IMR-90 (cell line): ENCODE measurements around the gene PAWR. TPM values are rescaled to one million over a fixed set of nuclear protein-coding genes. Genes with fewer than 3 reads are reported as not detected.

ENCODE experiments used
- ATAC-seq: fragments of 200-7000 bp; cut with Tn5 transposase; 2 replicates; pipeline ENCODE4 v1.9.1; 2020; ENCODE audit warnings: low read depth, mild to moderate bottlenecking, moderate library complexity
- BruUV-seq: library from RNA; stranded (reverse); fragments of 400-500 nt; replicated peaks from 2 replicates; lab custom pipeline; 2021; lab: Mats Ljungman, UMichigan
- CTCF ChIA-PET: fragments of 300-600 bp; formaldehyde crosslinking; extraction: SDS; loops from one replicate; lab custom pipeline; 2021; ENCODE audit warnings: antibody characterized with exemption; lab: Yijun Ruan, JAX
- POLR2A ChIA-PET: fragments of 300-600 bp; sonication (Branson Sonifier 250); formaldehyde crosslinking; loops from one replicate; lab custom pipeline; 2022; ENCODE audit warnings: antibody characterized with exemption; ENCODE audit not compliant: unreplicated experiment; lab: Charles Lee
- DNase-seq: peaks from one replicate; pipeline ENCODE4 v3.0.0; 2013
- H2AFZ ChIP-seq: replicated peaks from 2 replicates; pipeline ENCODE3; 2013; ENCODE audit warnings: low read length, mild to moderate bottlenecking; ENCODE audit not compliant: poor library complexity
- H2AK5ac ChIP-seq: 2 replicates; pipeline ENCODE4 v1.6.1; 2013; ENCODE audit warnings: low read depth, low read length, inconsistent platforms
- H2AK9ac ChIP-seq: replicated peaks from 2 replicates; pipeline ENCODE3; 2013; ENCODE audit warnings: mild to moderate bottlenecking, low read depth, low read length, moderate library complexity; ENCODE audit not compliant: poor library complexity
- H2BK120ac ChIP-seq: 2 replicates; pipeline ENCODE4 v1.6.1; 2013; ENCODE audit warnings: low read depth, low read length, inconsistent platforms
- H2BK15ac ChIP-seq: 3 replicates; pipeline ENCODE4 v1.6.1; 2013; ENCODE audit warnings: low read depth, low read length, inconsistent platforms
- H2BK20ac ChIP-seq: 2 replicates; pipeline ENCODE4 v1.6.1; 2013; ENCODE audit warnings: low read depth, mild to moderate bottlenecking, inconsistent platforms, low read length, moderate library complexity
- H2BK5ac ChIP-seq: 2 replicates; pipeline ENCODE4 v1.6.1; 2013; ENCODE audit warnings: mild to moderate bottlenecking, low read depth, low read length, inconsistent platforms; ENCODE audit not compliant: poor library complexity, severe bottlenecking
- H3K14ac ChIP-seq: replicated peaks from 2 replicates; pipeline ENCODE4 v1.6.1; 2013; ENCODE audit warnings: low read depth, low read length, inconsistent platforms
- H3K18ac ChIP-seq: 2 replicates; pipeline ENCODE4 v1.6.1; 2013; ENCODE audit warnings: low read depth, low read length, control low read depth
- H3K23ac ChIP-seq: 2 replicates; pipeline ENCODE4 v1.6.1; 2013; ENCODE audit warnings: low read depth, low read length, inconsistent platforms
- H3K27ac ChIP-seq: 2 replicates; pipeline ENCODE4 v1.5.1; 2013; ENCODE audit warnings: mild to moderate bottlenecking, control low read depth, low read length; ENCODE audit not compliant: insufficient read depth
- H3K27me3 ChIP-seq: 2 replicates; pipeline ENCODE4 v1.6.1; 2013; ENCODE audit warnings: low read length; ENCODE audit not compliant: control insufficient read depth, insufficient read depth
- H3K36me3 ChIP-seq: 2 replicates; pipeline ENCODE4 v1.6.1; 2013; ENCODE audit warnings: low read length, mixed read lengths; ENCODE audit not compliant: control insufficient read depth, insufficient read depth
- H3K4ac ChIP-seq: 2 replicates; pipeline ENCODE4 v1.6.1; 2013; ENCODE audit warnings: low read depth, low read length, inconsistent platforms
- H3K4me1 ChIP-seq: 2 replicates; pipeline ENCODE4 v1.6.1; 2013; ENCODE audit warnings: low read length, mixed read lengths; ENCODE audit not compliant: control insufficient read depth, insufficient read depth
- H3K4me2 ChIP-seq: 2 replicates; pipeline ENCODE4 v1.6.1; 2013; ENCODE audit warnings: low read depth, mild to moderate bottlenecking, control low read depth, low read length, moderate library complexity
- H3K4me3 ChIP-seq: 2 replicates; pipeline ENCODE4 v1.5.1; 2013; ENCODE audit warnings: low read depth, mild to moderate bottlenecking, control low read depth, low read length, moderate library complexity; ENCODE audit not compliant: insufficient read depth
- H3K56ac ChIP-seq: 2 replicates; pipeline ENCODE4 v1.6.1; 2013; ENCODE audit warnings: low read length, inconsistent platforms; ENCODE audit not compliant: insufficient read depth; ENCODE audit errors: extremely low read depth
- H3K79me1 ChIP-seq, 2 experiments: 2 replicates each; pipeline ENCODE4 v1.6.1; 2013; ENCODE audit warnings: low read length in 2 of 2, inconsistent platforms in 1 of 2, low read depth in 1 of 2
- H3K9ac ChIP-seq: 2 replicates; pipeline ENCODE4 v1.6.1; 2013; ENCODE audit warnings: low read depth, low read length, control low read depth
- H3K9me1 ChIP-seq: 2 replicates; pipeline ENCODE4 v1.6.1; 2013; ENCODE audit warnings: low read length, inconsistent platforms; ENCODE audit not compliant: insufficient read depth
- H3K9me3 ChIP-seq: 2 replicates; pipeline ENCODE4 v1.6.1; 2013; ENCODE audit warnings: low read length; ENCODE audit not compliant: control insufficient read depth, insufficient read depth
- H4K20me1 ChIP-seq: 2 replicates; pipeline ENCODE4 v1.6.1; 2013; ENCODE audit warnings: low read length, inconsistent platforms; ENCODE audit not compliant: insufficient read depth
- H4K5ac ChIP-seq: 2 replicates; pipeline ENCODE4 v1.6.1; 2013; ENCODE audit warnings: mild to moderate bottlenecking, low read depth, low read length, control low read depth
- H4K8ac ChIP-seq, 2 experiments: 2 replicates each; pipeline ENCODE4 v1.6.1; 2013; ENCODE audit warnings: low read depth in 2 of 2, low read length in 2 of 2, control low read depth in 1 of 2, inconsistent platforms in 1 of 2
- H4K91ac ChIP-seq: 2 replicates; pipeline ENCODE4 v1.6.1; 2013; ENCODE audit warnings: low read depth, low read length, inconsistent platforms; ENCODE audit not compliant: insufficient read depth
- BHLHE40 ChIP-seq: fragments of 150-350 bp; IDR thresholded peaks from 2 replicates; pipeline ENCODE4 v1.6.1; 2016; ENCODE audit warnings: mild to moderate bottlenecking, low read depth, low read length
- FOS ChIP-seq: fragments of 150-350 bp; IDR thresholded peaks from 2 replicates; pipeline ENCODE4 v1.6.1; 2016; ENCODE audit warnings: low read depth, low read length
- MAFK ChIP-seq: IDR thresholded peaks from 2 replicates; pipeline ENCODE4 v1.6.1; 2012; ENCODE audit warnings: low read depth, low read length, improper control_type of control experiment
- MAZ ChIP-seq: IDR thresholded peaks from 2 replicates; pipeline ENCODE4 v1.6.1; 2012; ENCODE audit warnings: low read depth, mild to moderate bottlenecking, low read length, improper control_type of control experiment, moderate library complexity, borderline replicate concordance
- MXI1 ChIP-seq: IDR thresholded peaks from 2 replicates; pipeline ENCODE4 v1.6.1; 2012; ENCODE audit warnings: low read depth, mild to moderate bottlenecking, low read length, moderate library complexity, borderline replicate concordance
- NFE2L2 ChIP-seq: fragments of 150-350 bp; IDR thresholded peaks from 2 replicates; pipeline ENCODE4 v1.6.1; 2016; ENCODE audit warnings: low read depth, mild to moderate bottlenecking, low read length
- POLR2A ChIP-seq: IDR thresholded peaks from 2 replicates; pipeline ENCODE4 v1.6.1; 2012; ENCODE audit warnings: mild to moderate bottlenecking, low read depth, low read length
- RAD21 ChIP-seq: IDR thresholded peaks from 2 replicates; pipeline ENCODE4 v1.6.1; 2012; ENCODE audit warnings: low read length, improper control_type of control experiment
- RCOR1 ChIP-seq: IDR thresholded peaks from 2 replicates; pipeline ENCODE4 v1.6.1; 2012; ENCODE audit warnings: mild to moderate bottlenecking, low read length, improper control_type of control experiment; ENCODE audit not compliant: insufficient replicate concordance
- SMC3 ChIP-seq: fragments of 150-350 bp; IDR thresholded peaks from 2 replicates; pipeline ENCODE4 v1.6.1; 2016; ENCODE audit warnings: low read depth, mild to moderate bottlenecking, antibody characterized with exemption, low read length, moderate library complexity
- WGBS, 2 experiments: methylation state at CpG; one replicate each; pipeline versions ENCODE4 v1.1.5 to v1.1.7; 2013; ENCODE audit warnings: missing lambda C conversion rate in 2 of 2; ENCODE audit not compliant: insufficient read length in 1 of 2; ENCODE audit errors: extremely low coverage in 2 of 2; 5-methylcytosine and 5-hydroxymethylcytosine counted together
- dilution Hi-C: fragments of 300-500 bp; cut with HindIII; formaldehyde crosslinking; loops from one replicate; pipeline ENCODE4 v1.14.3; 2018; ENCODE audit warnings: low sequenced_read_pairs; ENCODE audit not compliant: unreplicated experiment
- in situ Hi-C: fragments of 300-500 bp; cut with MboI; formaldehyde crosslinking; loops from 3 replicates; pipeline ENCODE4 v1.14.3; 2019; ENCODE audit warnings: low sequenced_read_pairs, inconsistent platforms, mixed read lengths
- intact Hi-C: fragments of 100-400 bp; cut with micrococcal nuclease; formaldehyde crosslinking; loops from 2 replicates; pipeline ENCODE4 v1.10.0; 2022
- polyA plus RNA-seq, 3 experiments: library from polyadenylated mRNA; depleted of rRNA; stranded (reverse); fragments of >200 nt; gene quantifications; 2 replicates each; pipeline ENCODE4 v1.2.3, GENCODE V29; 2012; ENCODE audit warnings: low replicate concordance in 1 of 3
- total RNA-seq: library from RNA; depleted of rRNA; stranded (reverse); fragments of >200 nt; gene quantifications from 2 replicates; pipeline ENCODE4 v1.2.3, GENCODE V29; 2012
- TF ChIP-seq, protein P1 (sequence below): fragments of 150-350 bp; IDR thresholded peaks from 2 replicates; pipeline ENCODE4 v1.6.1; 2016; ENCODE audit warnings: low read depth, mild to moderate bottlenecking, low read length, moderate library complexity, borderline replicate concordance

PAWR gene
- total and polyA plus RNA-seq, 2 of the 4 experiments (the other 2 are of a cell fraction): 13.2 to 13.6 TPM

GRCh38 chr12:79557690-79558315, 133.0 kb downstream of the PAWR start:
- H3K4me1 ChIP-seq: peaks cover 18% of the 10 kb centered on the region
- 0 out of 2 replicates have a peak overlapping the region, but pooled peaks have one; percentile 51 for H3K14ac ChIP-seq
- no peak overlapping the region for H2AFZ ChIP-seq
- H4K20me1 ChIP-seq: no peaks in the 10 kb centered on the region
- no peak overlapping the region for H3K56ac ChIP-seq
- BruUV-seq: no TSS peak
- dilution Hi-C loops (no loop called here), in situ Hi-C loops (loop anchor here (5.0 kb wide), 2 partner anchors 179 to 629 kb away; no protein-coding TSS in a partner anchor), intact Hi-C loops (loop anchor here (5.0 to 10.0 kb wide), 4 partner anchors 329 to 1207 kb away; no protein-coding TSS in a partner anchor)
- peak overlapping the region; percentile 71; the same call in 1 of the 2 replicates for H2BK20ac ChIP-seq
- no peak overlapping the region for H3K4ac ChIP-seq
- H4K5ac ChIP-seq: no peak overlapping the region
- TF ChIP-seq RAD21 (no peak), BHLHE40 (no peak), FOS (no peak), MAFK (no peak), RCOR1 (no peak), POLR2A (no peak), SMC3 (no peak), NFE2L2 (no peak), MAZ (no peak), MXI1 (no peak)
- TF ChIP-seq, protein P1, sequence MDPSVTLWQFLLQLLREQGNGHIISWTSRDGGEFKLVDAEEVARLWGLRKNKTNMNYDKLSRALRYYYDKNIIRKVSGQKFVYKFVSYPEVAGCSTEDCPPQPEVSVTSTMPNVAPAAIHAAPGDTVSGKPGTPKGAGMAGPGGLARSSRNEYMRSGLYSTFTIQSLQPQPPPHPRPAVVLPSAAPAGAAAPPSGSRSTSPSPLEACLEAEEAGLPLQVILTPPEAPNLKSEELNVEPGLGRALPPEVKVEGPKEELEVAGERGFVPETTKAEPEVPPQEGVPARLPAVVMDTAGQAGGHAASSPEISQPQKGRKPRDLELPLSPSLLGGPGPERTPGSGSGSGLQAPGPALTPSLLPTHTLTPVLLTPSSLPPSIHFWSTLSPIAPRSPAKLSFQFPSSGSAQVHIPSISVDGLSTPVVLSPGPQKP: no peak
- peak overlapping the region; percentile 62; the same call in 1 of the 2 replicates for H2BK120ac ChIP-seq
- H4K8ac ChIP-seq: peak overlapping the region in 1 of 2 experiments; percentile 11; a peak in 1 of 4 replicates
- H3K9ac ChIP-seq: no peak overlapping the region; the same call in 1 of the 2 replicates
- no CpG with 5 or more reads among the region's 1 CpG for WGBS, 2 experiments
- H3K4me3 ChIP-seq: no peak overlapping the region
- ATAC-seq: no peak
- peaks cover 4% of the 10 kb centered on the region for H3K36me3 ChIP-seq
- H2AK5ac ChIP-seq: peak overlapping the region; percentile 38; the same call in 1 of the 2 replicates
- no peaks in the 10 kb centered on the region for H3K27me3 ChIP-seq
- H3K9me1 ChIP-seq: no peaks in the 10 kb centered on the region
- H3K79me1 ChIP-seq: peaks cover 0 to 10% of the 10 kb centered on the region in 2 experiments; a peak in 1 of 4 replicates
- peak overlapping the region; percentile 72 for H2BK5ac ChIP-seq
- H3K27ac ChIP-seq: no peak overlapping the region
- H3K9me3 ChIP-seq: peaks cover 4% of the 10 kb centered on the region
- no peak overlapping the region for H3K4me2 ChIP-seq
- no peak overlapping the region for H2AK9ac ChIP-seq
- DNase-seq: no peak
- POLR2A ChIA-PET: no interaction called here
- peak overlapping the region; percentile 38; the same call in 1 of the 2 replicates for H4K91ac ChIP-seq
- H3K18ac ChIP-seq: peak overlapping the region; percentile 52; the same call in 1 of the 2 replicates
- CTCF ChIA-PET: interaction anchor here (0.6 to 1.3 kb wide), 4 partner anchors 102 to 195 kb away, joined by 3 to 4 read pairs (median 3); no protein-coding TSS in a partner anchor
- H2BK15ac ChIP-seq: no peak overlapping the region
- H3K23ac ChIP-seq: peak overlapping the region; percentile 3
